Measurements from ENCODE around the gene SLC30A10. TPM values are rescaled to one million over a fixed set of nuclear protein-coding genes. Genes with fewer than 3 reads are reported as not detected.

SLC30A10 gene
- polyA plus RNA-seq, 1 donor (not counting 4 experiments of a cell fraction or from before 2014, with no cell fraction given), result 0.03 TPM

DNA sequence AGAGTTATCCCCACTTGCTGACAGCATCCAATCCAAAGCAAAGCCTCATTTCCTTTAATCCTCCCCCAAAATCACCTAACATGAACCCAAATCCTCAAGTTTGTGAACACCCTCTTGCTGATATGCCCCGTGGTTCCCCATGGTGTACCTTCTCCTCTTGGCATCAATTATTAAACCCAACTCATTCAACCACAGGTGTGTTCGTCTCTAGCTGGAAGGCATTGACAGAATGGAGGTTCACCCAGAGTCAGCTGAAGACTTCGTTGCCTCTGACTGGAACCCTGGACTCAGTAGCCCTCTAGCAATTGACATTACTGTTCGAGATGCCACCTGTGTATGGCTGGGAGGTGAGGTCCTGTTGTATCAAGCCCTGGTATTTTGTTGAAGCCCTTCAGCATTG is 22.8 kb downstream of the SLC30A10 start:
- Histone ChIP-seq H3K9me3 (ENCODE audit: control insufficient read depth, low read depth, low read length) (no peaks in the 10 kb centered on the region), H3K4me3 (ENCODE audit: control insufficient read depth in 2 of 3, extremely low read depth in 1 of 3, insufficient read depth in 2 of 3, low read depth in 1 of 3, low read length in 3 of 3) (no peak overlapping the region), H3K4me2 (ENCODE audit: control insufficient read depth, extremely low read depth, insufficient read depth, low read depth, low read length) (no peak overlapping the region), H3K27me3 (ENCODE audit: control insufficient read depth, extremely low read depth, insufficient read depth, low read length) (no peaks in the 10 kb centered on the region), H3K9ac (ENCODE audit: control insufficient read depth, extremely low read depth, insufficient read depth, low read length) (no peak overlapping the region), H3K27ac (ENCODE audit: control insufficient read depth, insufficient read depth, low read length) (no peak overlapping the region), H3K9me1 (ENCODE audit: control insufficient read depth, extremely low read depth, insufficient read depth, low read length) (no peaks in the 10 kb centered on the region), H3K79me2 (ENCODE audit: control insufficient read depth, insufficient read depth, low read length) (no peaks in the 10 kb centered on the region), H3K4me1 (ENCODE audit: control insufficient read depth, extremely low read depth, insufficient read depth, low read length) (no peaks in the 10 kb centered on the region), H3K36me3 (ENCODE audit: control insufficient read depth in 2 of 2, extremely low read depth in 1 of 2, insufficient read depth in 2 of 2, low read length in 2 of 2) (no peaks in the 10 kb centered on the region), H4K20me1 (ENCODE audit: control insufficient read depth, extremely low read depth, insufficient read depth, low read length) (no peaks in the 10 kb centered on the region), H2AFZ (ENCODE audit: control insufficient read depth, low read length) (no peak overlapping the region)
- dilution Hi-C loops (cut with MboI; ENCODE audit: extremely low pct_ligation_motif_present, low sequenced_read_pairs), result no loop called here
- FAIRE-seq, result no peak
- DNase-seq (ENCODE audit: low read depth, low spot score), result no peak
- TF ChIP-seq, protein P1, sequence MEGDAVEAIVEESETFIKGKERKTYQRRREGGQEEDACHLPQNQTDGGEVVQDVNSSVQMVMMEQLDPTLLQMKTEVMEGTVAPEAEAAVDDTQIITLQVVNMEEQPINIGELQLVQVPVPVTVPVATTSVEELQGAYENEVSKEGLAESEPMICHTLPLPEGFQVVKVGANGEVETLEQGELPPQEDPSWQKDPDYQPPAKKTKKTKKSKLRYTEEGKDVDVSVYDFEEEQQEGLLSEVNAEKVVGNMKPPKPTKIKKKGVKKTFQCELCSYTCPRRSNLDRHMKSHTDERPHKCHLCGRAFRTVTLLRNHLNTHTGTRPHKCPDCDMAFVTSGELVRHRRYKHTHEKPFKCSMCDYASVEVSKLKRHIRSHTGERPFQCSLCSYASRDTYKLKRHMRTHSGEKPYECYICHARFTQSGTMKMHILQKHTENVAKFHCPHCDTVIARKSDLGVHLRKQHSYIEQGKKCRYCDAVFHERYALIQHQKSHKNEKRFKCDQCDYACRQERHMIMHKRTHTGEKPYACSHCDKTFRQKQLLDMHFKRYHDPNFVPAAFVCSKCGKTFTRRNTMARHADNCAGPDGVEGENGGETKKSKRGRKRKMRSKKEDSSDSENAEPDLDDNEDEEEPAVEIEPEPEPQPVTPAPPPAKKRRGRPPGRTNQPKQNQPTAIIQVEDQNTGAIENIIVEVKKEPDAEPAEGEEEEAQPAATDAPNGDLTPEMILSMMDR (optimal IDR thresholded peaks at IDR 0.05 in 1 of 3, IDR thresholded peaks at IDR 0.05 in 1 of 3, conservative IDR thresholded peaks at IDR 0.05 in 1 of 3; ENCODE audit: extremely low read depth in 1 of 3, insufficient read depth in 2 of 3, low read length in 3 of 3), result no peak
- no peak for TF ChIP-seq EZH2 (IDR thresholded peaks at IDR 0.05; ENCODE audit: low read length)

DNA sequence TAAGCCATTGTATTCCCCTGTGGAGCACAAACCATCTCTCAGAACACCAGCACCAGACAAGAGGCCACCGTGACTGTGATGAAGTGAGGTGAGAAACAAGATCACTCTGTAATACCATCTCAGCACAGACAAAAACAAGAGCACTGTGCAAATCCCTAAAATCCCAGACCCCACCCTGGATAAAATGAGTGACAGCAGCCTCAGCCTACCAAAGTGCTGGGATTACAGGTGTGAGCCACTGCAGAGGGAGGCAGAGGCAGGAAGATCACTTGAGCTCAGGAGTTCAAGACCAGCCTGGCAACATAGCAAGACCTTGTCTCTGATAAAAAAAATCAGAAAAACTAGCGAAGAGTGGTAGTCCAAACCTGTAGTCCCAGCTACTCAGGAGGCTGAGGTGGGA is 23.4 kb downstream of the SLC30A10 start:
- DNase-seq (ENCODE audit: low read depth, low spot score) (no peak), FAIRE-seq (no peak)
- H3K36me3 ChIP-seq (ENCODE audit: control insufficient read depth in 2 of 2, extremely low read depth in 1 of 2, insufficient read depth in 2 of 2, low read length in 2 of 2), result no peaks in the 10 kb centered on the region
- no peaks in the 10 kb centered on the region for H3K79me2 ChIP-seq (ENCODE audit: control insufficient read depth, insufficient read depth, low read length)
- no peaks in the 10 kb centered on the region for H4K20me1 ChIP-seq (ENCODE audit: control insufficient read depth, extremely low read depth, insufficient read depth, low read length)
- TF ChIP-seq, protein P1 (optimal IDR thresholded peaks at IDR 0.05 in 1 of 3, IDR thresholded peaks at IDR 0.05 in 1 of 3, conservative IDR thresholded peaks at IDR 0.05 in 1 of 3; ENCODE audit: extremely low read depth in 1 of 3, insufficient read depth in 2 of 3, low read length in 3 of 3), result no peak
- TF ChIP-seq EZH2 (IDR thresholded peaks at IDR 0.05; ENCODE audit: low read length), result no peak
- H3K27ac ChIP-seq (ENCODE audit: control insufficient read depth, insufficient read depth, low read length), result no peak overlapping the region
- no peak overlapping the region for H2AFZ ChIP-seq (ENCODE audit: control insufficient read depth, low read length)
- dilution Hi-C loops (cut with MboI; ENCODE audit: extremely low pct_ligation_motif_present, low sequenced_read_pairs), result no loop called here
- H3K27me3 ChIP-seq (ENCODE audit: control insufficient read depth, extremely low read depth, insufficient read depth, low read length), result no peaks in the 10 kb centered on the region
- no peak overlapping the region for H3K4me2 ChIP-seq (ENCODE audit: control insufficient read depth, extremely low read depth, insufficient read depth, low read depth, low read length)
- H3K4me1 ChIP-seq (ENCODE audit: control insufficient read depth, extremely low read depth, insufficient read depth, low read length), result no peaks in the 10 kb centered on the region
- H3K4me3 ChIP-seq (ENCODE audit: control insufficient read depth in 2 of 3, extremely low read depth in 1 of 3, insufficient read depth in 2 of 3, low read depth in 1 of 3, low read length in 3 of 3), result no peak overlapping the region
- H3K9me3 ChIP-seq (ENCODE audit: control insufficient read depth, low read depth, low read length), result no peaks in the 10 kb centered on the region
- no peaks in the 10 kb centered on the region for H3K9me1 ChIP-seq (ENCODE audit: control insufficient read depth, extremely low read depth, insufficient read depth, low read length)
- no peak overlapping the region for H3K9ac ChIP-seq (ENCODE audit: control insufficient read depth, extremely low read depth, insufficient read depth, low read length)

Data from keratinocyte (primary cell).